Natural killer cell (primary cell): Measurements from ENCODE around the gene APOLD1. TPM values are rescaled to one million over a fixed set of nuclear protein-coding genes. Genes with fewer than 3 reads are reported as not detected.
A peak's percentile ranks its signal among the peaks of the same experiment; 100 is the strongest.

Source experiments
- ATAC-seq, 3 donors: fragments of 150-1000 bp in 2 of 3; fragments of 200-7000 bp in 1 of 3; cut with Tn5 transposase; 1 replicate in 1 of 3; 2 replicates in 2 of 3; pipeline ENCODE4 v1.10.0; 2021; ENCODE audit warnings: mild to moderate bottlenecking in 2 of 3, moderate library complexity in 2 of 3
- DNase-seq, 2 donors: peaks; one replicate each; pipeline versions ENCODE4 v3.0.0 to v3.0.0-alpha.2; 2013 to 2021; ENCODE audit warnings: mixed read lengths in 1 of 2
- H3K27ac ChIP-seq: one replicate; pipeline ENCODE4 v1.5.1; 2013; ENCODE audit warnings: mild to moderate bottlenecking, low read length
- H3K27me3 ChIP-seq: one replicate; pipeline ENCODE4 v1.6.1; 2013; ENCODE audit warnings: low read length; ENCODE audit not compliant: control insufficient read depth, insufficient read depth
- H3K36me3 ChIP-seq: one replicate; pipeline ENCODE4 v1.6.1; 2013; ENCODE audit warnings: low read length; ENCODE audit not compliant: control insufficient read depth, insufficient read depth
- H3K4me1 ChIP-seq: one replicate; pipeline ENCODE4 v1.6.1; 2013; ENCODE audit warnings: low read length; ENCODE audit not compliant: control insufficient read depth, insufficient read depth
- H3K4me3 ChIP-seq: one replicate; pipeline ENCODE4 v1.5.1; 2013; ENCODE audit warnings: low read length
- H3K9me3 ChIP-seq: one replicate; pipeline ENCODE4 v1.6.1; 2013; ENCODE audit warnings: low read length; ENCODE audit not compliant: control insufficient read depth, insufficient read depth
- H3K27ac Mint-ChIP-seq, 2 donors: one replicate each; pipeline ENCODE4 v1.8.0; 2022; ENCODE audit warnings: mild to moderate bottlenecking in 2 of 2, mixed read lengths in 2 of 2, moderate library complexity in 1 of 2
- H3K27me3 Mint-ChIP-seq, 2 donors: one replicate each; pipeline ENCODE4 v1.8.0; 2022; ENCODE audit warnings: low read depth in 2 of 2, mixed read lengths in 2 of 2
- H3K36me3 Mint-ChIP-seq: one replicate; pipeline ENCODE4 v1.8.0; 2022; ENCODE audit warnings: mixed read lengths
- H3K4me1 Mint-ChIP-seq, 2 donors: one replicate each; pipeline ENCODE4 v1.8.0; 2022; ENCODE audit warnings: mixed read lengths in 2 of 2
- H3K4me3 Mint-ChIP-seq: one replicate; pipeline ENCODE4 v1.8.0; 2022; ENCODE audit warnings: mild to moderate bottlenecking, moderate library complexity, mixed read lengths
- H3K9me3 Mint-ChIP-seq, 2 donors: one replicate each; pipeline ENCODE4 v1.8.0; 2022; ENCODE audit warnings: mixed read lengths in 2 of 2
- WGBS: methylation state at CpG from one replicate; pipeline ENCODE4 v1.1.7; 2013; ENCODE audit warnings: missing lambda C conversion rate; ENCODE audit not compliant: insufficient coverage; 5-methylcytosine and 5-hydroxymethylcytosine counted together
- intact Hi-C: fragments of 100-400 bp; cut with micrococcal nuclease; formaldehyde crosslinking; loops from one replicate; pipeline ENCODE4 v1.14.2; 2022
- total RNA-seq, 4 donors: library from RNA; stranded (reverse); fragments of 120-200 nt in 1 of 4; gene quantifications; one replicate each; pipeline versions ENCODE4 v1.2.3 to v1.2.4, GENCODE V29; 2013 to 2022
- TF ChIP-seq, protein P1 (sequence below): fragments of 200-600 bp; IDR thresholded peaks from one replicate; pipeline ENCODE4 v1.8.0; 2022; ENCODE audit warnings: antibody characterized with exemption

Gene APOLD1
- total RNA-seq, 3 donors from 2014 or later (not counting 1 experiment from before 2014, with no cell fraction given), result 0.70 to 1.6 (median 1.6) TPM

DNA sequence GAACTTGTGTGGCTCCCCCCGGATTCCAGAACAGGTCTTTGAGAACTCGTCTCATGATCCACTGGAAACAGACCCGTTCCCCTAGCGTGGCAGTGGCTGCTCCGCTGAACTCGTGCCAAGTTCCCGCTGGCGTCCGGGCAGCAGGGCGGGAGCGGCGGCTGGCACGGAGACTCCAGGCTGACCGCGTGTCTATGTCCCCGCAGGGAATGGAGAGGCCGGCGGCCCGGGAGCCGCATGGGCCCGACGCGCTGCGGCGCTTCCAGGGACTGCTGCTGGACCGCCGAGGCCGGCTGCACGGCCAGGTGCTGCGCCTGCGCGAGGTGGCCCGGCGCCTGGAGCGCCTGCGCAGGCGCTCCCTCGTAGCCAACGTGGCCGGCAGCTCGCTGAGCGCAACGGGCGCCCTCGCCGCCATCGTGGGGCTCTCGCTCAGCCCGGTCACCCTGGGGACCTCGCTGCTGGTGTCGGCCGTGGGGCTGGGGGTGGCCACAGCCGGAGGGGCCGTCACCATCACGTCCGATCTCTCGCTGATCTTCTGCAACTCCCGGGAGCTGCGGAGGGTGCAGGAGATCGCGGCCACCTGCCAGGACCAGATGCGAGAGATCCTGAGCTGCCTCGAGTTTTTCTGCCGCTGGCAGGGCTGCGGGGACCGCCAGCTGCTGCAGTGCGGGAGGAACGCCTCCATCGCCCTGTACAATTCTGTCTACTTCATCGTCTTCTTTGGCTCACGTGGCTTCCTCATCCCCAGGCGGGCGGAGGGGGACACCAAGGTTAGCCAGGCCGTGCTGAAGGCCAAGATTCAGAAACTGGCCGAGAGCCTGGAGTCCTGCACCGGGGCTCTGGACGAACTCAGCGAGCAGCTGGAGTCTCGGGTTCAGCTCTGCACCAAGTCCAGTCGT is 1.5 kb downstream of the APOLD1 start:
- intact Hi-C loops, result loop anchor here (10.0 kb wide), 1 partner anchor 108 kb away; the partner anchor contains the start of gene GPRC5A
- Histone ChIP-seq H3K27me3 (no peaks in the 10 kb centered on the region), H3K4me1 (peaks cover 17% of the 10 kb centered on the region), H3K9me3 (no peaks in the 10 kb centered on the region), H3K4me3 (peak overlapping the region; percentile 65), H3K27ac (peak overlapping the region; percentile 76), H3K36me3 (no peaks in the 10 kb centered on the region)
- peak overlapping the region; percentile 89 for H3K4me3 Mint-ChIP-seq
- peaks cover 10 to 23% of the 10 kb centered on the region in 2 donors for H3K4me1 Mint-ChIP-seq
- no peaks in the 10 kb centered on the region for H3K36me3 Mint-ChIP-seq
- DNase-seq (peak; percentile 68 to 90), ATAC-seq (peak; percentile 92 to 95 (median 94))
- 3% methylated on average over 80 of the region's 80 CpGs for WGBS
- H3K27ac Mint-ChIP-seq, result peak overlapping the region; percentile 70 to 84
- H3K27me3 Mint-ChIP-seq, result no peaks in the 10 kb centered on the region
- TF ChIP-seq, protein P1, sequence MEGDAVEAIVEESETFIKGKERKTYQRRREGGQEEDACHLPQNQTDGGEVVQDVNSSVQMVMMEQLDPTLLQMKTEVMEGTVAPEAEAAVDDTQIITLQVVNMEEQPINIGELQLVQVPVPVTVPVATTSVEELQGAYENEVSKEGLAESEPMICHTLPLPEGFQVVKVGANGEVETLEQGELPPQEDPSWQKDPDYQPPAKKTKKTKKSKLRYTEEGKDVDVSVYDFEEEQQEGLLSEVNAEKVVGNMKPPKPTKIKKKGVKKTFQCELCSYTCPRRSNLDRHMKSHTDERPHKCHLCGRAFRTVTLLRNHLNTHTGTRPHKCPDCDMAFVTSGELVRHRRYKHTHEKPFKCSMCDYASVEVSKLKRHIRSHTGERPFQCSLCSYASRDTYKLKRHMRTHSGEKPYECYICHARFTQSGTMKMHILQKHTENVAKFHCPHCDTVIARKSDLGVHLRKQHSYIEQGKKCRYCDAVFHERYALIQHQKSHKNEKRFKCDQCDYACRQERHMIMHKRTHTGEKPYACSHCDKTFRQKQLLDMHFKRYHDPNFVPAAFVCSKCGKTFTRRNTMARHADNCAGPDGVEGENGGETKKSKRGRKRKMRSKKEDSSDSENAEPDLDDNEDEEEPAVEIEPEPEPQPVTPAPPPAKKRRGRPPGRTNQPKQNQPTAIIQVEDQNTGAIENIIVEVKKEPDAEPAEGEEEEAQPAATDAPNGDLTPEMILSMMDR, result no peak
- H3K9me3 Mint-ChIP-seq, result no peaks in the 10 kb centered on the region

DNA sequence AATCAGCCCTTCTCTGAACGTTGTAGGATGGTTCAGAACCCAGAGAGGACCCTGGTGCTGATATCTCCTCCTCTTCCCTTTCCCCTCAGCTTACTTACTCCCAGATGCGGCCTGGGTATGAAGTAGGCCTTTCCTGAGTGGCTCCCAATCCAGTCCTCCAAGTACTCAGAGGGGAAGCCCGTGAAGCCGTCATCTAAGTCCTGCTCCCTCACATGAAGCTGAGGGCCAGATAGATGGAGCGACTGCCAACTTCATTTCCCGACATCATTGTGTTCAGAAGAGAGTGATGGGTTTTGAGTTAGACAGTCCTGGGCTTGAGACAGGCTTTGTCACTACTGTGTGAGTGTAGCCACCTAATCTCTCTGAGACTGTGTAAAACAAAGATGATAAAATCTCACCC is 2.7 kb downstream of the APOLD1 start:
- Histone ChIP-seq H3K4me3 (no peak overlapping the region), H3K27me3 (no peaks in the 10 kb centered on the region), H3K9me3 (no peaks in the 10 kb centered on the region), H3K27ac (no peak overlapping the region), H3K4me1 (peaks cover 17% of the 10 kb centered on the region), H3K36me3 (no peaks in the 10 kb centered on the region)
- peaks cover 10 to 23% of the 10 kb centered on the region in 2 donors for H3K4me1 Mint-ChIP-seq
- no peaks in the 10 kb centered on the region for H3K27me3 Mint-ChIP-seq
- TF ChIP-seq, protein P1, result no peak
- DNase-seq, result no peak
- intact Hi-C loops, result loop anchor here (1.0 to 10.0 kb wide), 3 partner anchors 25 to 213 kb away; partner anchors contain the start of genes DDX47, GPRC5A and HEBP1
- no peak for ATAC-seq
- WGBS, result 93% methylated on average over 6 of the region's 6 CpGs
- no peaks in the 10 kb centered on the region for H3K36me3 Mint-ChIP-seq
- peak overlapping the region; percentile 70 to 84 for H3K27ac Mint-ChIP-seq
- H3K4me3 Mint-ChIP-seq, result peak overlapping the region; percentile 89
- no peaks in the 10 kb centered on the region for H3K9me3 Mint-ChIP-seq

DNA sequence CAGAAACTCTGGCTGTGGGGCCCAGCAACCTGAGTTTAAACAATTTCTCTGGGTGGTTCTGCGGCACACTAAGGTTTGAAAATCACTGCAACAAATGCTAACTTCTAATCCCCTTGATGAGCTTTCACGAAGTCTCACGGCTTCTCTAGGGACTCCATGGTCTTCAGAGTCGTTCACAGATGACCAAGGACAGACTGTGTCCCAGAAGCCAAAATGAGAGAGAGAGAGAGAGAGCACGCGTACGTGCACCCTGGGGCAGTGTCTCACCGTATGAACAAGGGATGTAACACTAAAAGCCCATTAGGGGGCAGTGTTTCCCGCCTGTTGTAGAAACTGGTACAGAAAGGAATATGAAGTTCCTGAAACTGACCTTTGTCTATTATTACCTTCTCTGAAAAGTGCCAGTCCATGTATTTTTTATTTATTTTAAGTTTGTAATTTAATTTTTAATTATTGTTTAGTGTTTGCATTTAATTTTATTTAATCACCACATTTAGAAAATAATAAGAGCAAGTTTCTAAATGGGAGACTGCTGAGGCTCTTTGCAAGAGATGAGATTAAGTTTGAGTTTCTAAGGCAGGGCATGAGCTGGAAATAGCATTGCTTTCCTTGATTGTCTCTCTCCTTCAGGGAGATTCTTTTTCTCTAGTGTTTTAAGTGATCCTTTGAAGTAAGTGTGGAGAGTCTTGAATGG is 3.4 kb downstream of the APOLD1 start:
- ATAC-seq, result peak; percentile 60 to 78 (median 68)
- peaks cover 10 to 23% of the 10 kb centered on the region in 2 donors for H3K4me1 Mint-ChIP-seq
- 17% methylated on average over 9 of the region's 9 CpGs for WGBS
- Histone ChIP-seq H3K4me3 (no peak overlapping the region), H3K4me1 (peaks cover 17% of the 10 kb centered on the region), H3K27me3 (no peaks in the 10 kb centered on the region), H3K36me3 (no peaks in the 10 kb centered on the region), H3K9me3 (no peaks in the 10 kb centered on the region), H3K27ac (no peak overlapping the region)
- H3K36me3 Mint-ChIP-seq, result no peaks in the 10 kb centered on the region
- DNase-seq, result peak; percentile 37 to 90
- peak overlapping the region; percentile 81 for H3K4me3 Mint-ChIP-seq
- TF ChIP-seq, protein P1, result peak; percentile 97
- H3K27ac Mint-ChIP-seq, result peak overlapping the region in 1 of 2 donors; percentile 84
- H3K9me3 Mint-ChIP-seq, result no peaks in the 10 kb centered on the region
- intact Hi-C loops, result loop anchor here (1.0 to 10.0 kb wide), 3 partner anchors 24 to 212 kb away; partner anchors contain the start of genes DDX47, GPRC5A and HEBP1
- no peaks in the 10 kb centered on the region for H3K27me3 Mint-ChIP-seq
